T follicular helper cell (primary cell): ENCODE measurements around the gene NUMBL.
"Not testable (repeated sequence)": the region's sequence is repeated elsewhere in the genome, so short reads cannot be mapped to it uniquely, and the experiment has no call there.

Experiments
- DNase-seq: peaks from one replicate; pipeline ENCODE4 v3.0.0-alpha.2; 2020; ENCODE audit warnings: low read depth
- total RNA-seq, 2 experiments: gene quantifications; one replicate each; lab custom pipeline; 2026; lab: John Stamatoyannopoulos, UW

The NUMBL gene
- 5.4 to 8.7 reads per million in 2 experiments for total RNA-seq

DNA sequence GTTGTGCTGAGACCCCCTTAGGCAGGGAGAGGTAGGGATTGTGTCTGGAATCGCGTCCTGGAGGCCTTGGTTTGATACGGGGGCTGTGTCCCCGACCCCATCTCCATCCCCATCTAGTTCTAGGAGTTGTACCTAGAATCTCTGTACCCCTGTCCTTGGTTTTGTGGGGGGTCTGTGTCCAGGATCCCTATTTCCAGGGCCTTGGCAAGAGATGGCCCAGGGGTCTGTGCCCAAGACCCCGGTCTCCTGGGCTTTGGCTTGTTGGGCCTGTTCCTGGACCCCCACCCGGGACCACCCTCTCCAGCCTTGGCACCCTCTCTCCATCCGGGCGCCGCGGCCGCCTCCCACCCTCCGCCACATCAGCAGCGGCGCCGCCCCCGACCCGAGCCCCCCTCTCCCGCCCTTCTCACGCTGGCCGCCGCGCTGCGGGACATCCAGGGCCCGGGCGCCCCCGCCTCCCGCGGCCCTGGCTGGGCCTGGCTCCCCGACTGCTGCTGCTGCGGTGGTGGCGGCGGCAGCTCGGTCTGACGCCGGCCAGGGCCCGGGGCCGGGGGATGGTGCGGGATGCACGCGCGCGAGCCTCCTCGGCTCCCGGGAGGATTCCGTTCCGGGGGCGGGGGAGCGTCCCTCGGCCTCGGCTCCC lies at the start of gene NUMBL:
Gene NUMBL (minus strand): TSS at position 602 of the 643 bp plus-strand sequence. CDS start 168 bp downstream, at position 434.
- DNase-seq, result no peak

DNA sequence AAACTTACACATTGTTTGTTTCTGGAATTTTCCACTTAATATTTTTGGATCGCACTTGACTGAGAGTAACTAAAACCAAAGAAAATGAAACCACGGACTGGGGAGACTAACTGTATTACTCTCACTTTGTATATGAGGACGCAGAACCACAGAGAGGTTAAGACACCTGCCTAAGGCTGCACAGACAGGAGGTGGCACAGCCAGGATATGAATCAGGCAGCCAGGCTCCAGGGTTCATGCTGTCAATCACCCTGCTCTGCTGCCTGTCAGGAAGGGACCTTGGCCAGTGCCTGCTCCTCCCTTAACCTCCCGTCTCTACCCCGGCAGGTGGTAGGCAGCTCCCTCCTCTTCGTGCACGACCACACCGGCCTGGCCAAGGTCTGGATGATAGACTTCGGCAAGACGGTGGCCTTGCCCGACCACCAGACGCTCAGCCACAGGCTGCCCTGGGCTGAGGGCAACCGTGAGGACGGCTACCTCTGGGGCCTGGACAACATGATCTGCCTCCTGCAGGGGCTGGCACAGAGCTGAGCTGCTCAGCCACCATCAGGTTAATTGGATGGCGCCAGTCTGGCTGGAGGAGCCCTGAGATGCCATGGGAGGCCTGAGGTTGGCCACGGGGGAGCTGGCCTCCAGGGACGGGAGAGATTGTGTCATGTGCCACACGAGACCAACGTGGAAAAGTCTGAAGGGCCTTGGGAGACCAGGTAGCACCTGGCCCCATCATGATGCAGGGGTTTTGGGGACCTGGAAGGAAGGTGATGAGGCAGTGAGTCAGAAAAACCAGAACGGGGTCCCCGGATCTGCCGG lies 48.8 kb upstream of the NUMBL start:
- DNase-seq, result no peak

DNA sequence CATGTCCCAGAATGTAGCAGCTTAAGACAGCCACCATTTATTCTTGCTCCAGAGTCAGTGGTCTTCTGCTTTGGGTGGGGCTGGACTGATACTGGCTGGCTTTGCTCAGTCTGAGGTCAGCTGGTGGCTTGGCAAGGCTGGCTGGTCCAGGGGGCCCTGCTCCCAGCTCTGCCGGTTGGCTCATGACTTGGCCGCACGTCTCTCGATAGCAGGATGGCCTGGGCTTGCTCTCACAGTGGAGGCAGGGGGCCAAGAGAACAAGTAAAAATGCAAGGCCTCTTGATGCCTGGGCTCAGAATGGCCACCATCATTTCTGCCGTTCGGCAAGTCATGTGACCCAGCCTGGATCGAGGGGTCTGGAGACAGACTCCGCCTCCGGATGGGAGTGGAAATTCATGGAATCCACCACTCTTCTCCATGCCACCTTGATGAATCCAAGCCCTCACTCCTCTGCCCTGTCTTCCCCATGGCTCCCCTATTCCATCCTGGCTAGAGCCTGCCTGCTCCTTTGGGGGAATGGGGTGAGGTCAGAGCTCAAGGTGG lies 46.7 kb upstream of the NUMBL start:
- no peak for DNase-seq

DNA sequence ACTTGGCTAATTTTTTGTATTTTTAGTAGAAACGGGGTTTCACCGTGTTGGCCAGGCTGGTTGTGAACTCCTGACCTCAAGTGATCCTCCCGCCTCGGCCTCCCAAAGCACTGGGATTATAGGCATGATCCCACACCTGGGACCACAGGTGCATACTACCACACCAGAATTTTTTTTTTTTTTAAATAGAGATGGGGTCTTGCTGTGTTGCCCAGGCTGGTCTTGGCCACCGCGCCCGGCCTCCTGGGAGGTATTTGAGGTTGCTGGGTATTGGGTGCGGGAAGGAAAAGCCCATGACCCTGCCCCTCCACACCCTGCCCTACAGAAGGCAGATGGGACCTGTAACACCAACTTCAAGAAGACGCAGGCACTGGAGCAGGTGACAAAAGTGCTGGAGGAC lies 46.2 kb upstream of the NUMBL start:
- no peak for DNase-seq

DNA sequence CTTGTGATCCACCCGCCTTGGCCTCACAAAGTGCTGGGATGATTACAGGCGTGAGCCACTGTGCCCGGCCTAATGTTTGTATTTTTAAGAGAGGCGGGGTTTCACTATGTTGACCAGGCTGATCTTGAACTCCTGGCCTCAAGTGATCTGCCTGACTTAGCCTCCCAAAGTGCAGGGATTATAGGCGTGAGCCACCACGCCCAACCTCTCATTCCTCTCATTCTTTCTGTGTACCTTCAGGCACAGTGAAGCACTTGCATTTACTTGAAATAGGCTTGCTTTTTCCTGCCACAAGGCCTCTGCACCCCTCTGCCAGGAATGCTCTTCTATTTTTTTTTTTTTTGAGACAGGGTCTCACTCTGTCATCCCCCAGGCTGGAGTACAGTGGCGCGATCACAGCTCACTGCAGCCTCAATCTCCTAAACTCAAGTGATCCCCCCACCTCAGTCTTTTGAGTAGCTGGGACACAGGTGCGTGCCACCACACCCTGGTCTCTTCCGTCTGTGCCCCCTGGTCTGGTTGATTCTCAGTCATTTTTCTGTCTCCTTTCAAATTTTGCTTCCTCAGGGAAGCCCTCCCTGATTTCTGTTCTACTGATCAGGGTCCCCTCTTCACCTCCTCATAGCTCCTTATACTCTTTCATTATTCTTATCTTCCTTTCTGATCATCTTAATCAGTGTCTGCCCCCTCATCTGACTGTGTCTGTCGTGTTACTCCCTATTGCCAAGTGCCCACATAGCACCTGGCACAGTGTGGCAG lies 44.7 kb upstream of the NUMBL start:
- DNase-seq, result no peak

DNA sequence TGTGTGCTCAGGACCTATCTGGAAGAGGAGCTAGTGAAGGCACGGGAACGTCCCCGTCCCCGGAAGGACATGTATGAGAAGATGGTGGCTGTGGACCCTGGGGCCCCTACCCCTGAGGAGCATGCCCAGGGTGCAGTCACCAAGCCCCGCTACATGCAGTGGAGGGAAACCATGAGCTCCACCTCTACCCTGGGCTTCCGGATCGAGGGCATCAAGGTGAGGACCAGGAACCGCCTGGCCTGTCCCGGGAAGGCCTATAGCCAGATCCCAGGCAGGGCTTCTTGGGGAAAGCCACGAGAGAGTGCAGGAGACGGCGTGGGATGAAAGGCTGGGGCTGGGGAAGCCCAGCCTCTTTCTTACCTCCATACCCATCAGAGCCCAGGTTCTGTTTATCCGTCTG lies 42.7 kb upstream of the NUMBL start:
- no peak for DNase-seq

DNA sequence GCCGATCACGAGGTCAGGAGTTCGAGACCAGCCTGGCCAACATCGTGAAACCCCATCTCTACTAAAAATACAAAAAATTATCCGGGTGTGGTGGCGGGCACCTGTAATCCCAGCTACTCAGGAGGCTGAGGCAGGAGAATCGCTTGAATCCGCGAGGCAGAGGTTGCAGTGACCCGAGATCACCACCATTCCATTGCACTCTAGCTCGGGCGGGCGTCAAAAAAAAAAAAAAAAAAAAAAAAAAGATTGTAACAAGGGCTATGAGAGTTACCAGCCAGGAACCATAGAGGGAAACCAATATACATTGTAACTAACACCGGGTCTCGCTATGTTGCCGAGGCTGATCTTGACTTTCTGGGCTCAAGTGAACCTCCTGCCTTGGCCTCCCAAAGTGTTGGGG lies 41.9 kb upstream of the NUMBL start:
- not testable (repeated sequence) for DNase-seq

DNA sequence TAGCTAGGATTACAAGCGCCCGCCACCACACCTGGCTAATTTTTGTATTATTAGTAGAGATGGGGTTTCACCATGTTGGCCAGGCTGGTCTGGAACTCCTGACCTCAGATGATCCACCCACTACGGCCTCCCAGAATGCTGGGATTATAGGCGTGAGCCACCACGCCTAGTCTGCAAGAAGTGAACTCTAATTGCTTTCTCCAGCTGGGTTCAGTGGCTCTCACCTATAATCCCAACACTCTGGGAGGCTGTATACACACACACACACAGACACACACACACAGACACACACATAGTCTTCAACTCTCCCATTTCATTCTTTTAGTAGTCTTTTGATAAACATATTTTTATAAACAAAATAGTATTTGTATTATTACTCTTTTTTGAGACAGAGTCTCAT lies 39.6 kb upstream of the NUMBL start:
- not testable (repeated sequence) for DNase-seq

DNA sequence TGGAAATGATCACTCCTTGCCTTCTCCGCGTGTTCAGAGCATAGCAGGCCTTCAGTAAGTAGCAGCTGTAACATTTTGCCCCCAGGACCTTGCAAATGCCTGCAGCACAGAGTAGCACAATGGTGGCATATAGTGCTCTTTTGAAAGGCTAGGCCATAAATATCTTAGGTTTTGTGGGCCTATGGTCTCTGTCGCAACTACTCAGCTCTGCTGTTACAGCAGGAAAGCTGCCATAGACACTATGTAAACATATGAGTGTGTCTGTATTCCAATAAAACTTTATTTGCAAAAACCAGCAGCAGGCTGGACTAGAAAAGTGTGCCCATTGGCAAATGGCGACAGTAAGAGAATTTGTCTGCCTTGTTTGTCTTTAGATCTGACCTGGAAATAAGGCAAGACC lies 35.8 kb upstream of the NUMBL start:
- DNase-seq, result no peak

DNA sequence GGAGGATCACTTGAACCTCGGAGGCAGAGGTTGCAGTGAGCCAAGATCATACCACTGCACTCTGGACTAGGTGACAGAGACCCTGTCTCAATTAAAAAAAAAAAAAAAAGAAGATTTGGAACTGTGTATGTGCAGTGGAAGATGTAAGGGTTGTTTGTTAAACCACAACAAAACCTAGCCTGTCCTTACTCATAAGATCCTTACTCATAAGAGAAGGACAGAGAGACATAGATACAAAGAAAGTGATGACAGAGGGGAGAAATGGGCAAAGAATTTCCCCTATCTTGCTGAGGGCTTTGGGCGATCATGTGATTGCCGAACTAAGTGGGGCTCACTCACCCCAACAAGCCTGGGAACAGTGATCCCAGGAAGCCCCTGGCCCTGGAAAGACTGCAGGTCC lies 34.4 kb upstream of the NUMBL start:
- DNase-seq, result no peak

DNA sequence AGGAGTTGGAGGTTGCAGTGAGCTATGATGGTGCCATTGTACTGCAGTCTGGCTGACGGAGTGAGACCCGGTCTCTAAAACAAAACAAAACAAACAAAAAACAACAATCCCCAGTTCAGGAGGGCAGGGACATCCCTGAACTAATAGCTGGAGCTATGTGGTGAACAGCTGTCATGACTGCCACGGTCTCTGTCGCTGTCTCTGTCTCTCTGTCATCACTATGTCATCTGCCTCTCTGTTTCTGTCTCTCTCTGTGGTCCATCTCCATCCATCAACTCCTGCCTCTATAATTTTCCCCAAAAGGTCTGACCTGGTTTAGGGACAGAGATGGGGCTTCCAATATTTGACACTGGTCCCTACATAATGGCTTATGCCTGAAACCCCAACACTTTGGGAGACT lies 33.9 kb upstream of the NUMBL start:
- DNase-seq, result no peak

DNA sequence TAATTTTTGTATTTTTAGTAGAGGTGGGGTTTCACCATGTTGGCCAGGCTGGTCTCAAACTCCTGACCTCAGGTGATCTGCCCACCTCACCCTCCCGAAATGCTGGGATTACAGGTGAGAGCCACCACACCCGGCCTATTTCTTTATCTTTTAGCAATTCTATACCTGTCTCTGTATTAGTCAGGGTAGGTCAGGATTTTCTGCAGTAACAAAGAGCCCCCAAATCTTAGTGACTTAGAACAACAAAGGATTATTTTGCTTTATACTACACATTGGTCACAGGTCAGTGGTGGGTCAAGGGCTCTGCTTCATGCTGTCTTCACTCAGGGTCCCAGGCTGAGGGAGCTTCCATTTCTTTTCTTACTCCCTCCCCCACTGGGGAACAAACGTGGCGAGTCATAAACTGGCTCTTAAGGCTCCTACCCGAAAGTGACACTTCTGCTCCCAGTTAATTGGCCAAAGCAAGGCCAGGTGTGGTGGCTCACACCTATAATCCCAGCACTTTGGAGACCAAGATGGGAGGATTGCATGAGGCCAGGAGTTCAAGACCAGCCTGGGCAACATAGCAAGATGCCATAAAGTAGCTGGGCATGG lies 33.3 kb upstream of the NUMBL start:
- DNase-seq, result no peak

DNA sequence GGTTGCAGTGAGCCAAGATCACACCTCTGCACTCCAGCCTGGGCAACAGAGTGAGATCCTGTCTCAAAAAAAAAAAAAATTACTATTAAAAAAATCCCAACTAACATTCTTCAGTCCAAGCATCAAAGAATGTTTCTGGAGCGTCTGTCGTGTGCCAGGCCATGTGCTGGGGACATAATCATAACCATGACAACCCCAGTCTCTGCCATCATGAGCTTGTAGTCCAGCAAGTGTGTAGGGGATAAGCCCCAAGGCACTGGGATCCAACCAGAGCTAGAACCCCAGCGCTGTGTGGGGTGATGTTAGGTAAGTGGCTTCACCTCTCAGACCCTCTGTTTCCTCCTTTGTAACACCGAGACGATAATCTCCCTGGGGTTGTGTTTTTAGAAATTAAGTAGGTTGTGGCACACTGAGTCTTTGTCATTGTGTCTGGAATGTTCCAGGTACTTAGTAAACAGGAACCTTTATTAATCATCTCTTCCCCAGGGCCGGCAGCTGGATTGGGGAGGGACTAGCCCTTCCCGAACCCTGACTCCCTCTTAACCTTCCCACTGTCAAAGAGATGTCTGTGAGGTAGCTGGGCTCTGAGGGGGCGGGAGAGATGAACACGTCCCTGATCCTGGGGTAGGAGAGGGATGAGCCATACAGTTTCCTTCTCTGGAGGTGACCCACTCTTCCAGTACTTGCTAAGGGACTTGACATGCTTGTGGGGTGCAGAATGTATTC lies 31.6 kb upstream of the NUMBL start:
- DNase-seq, result no peak

DNA sequence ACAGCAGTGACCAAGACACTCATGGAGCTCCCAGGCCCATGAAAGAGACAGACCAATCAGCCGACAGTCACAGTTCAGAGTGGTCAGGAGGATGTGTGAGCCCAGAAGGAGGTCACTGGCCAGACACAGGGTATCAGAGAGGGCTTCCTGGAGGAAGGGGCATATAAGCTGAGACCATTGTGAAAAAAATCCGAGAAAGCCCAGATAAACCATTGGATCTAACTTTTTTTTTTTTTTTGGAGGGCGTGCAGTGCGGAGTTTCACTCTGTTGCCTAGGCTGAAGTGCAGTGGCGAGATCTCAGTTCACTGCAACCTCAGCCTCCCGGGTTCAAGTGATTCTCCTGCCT lies 30.7 kb upstream of the NUMBL start:
- DNase-seq, result no peak

DNA sequence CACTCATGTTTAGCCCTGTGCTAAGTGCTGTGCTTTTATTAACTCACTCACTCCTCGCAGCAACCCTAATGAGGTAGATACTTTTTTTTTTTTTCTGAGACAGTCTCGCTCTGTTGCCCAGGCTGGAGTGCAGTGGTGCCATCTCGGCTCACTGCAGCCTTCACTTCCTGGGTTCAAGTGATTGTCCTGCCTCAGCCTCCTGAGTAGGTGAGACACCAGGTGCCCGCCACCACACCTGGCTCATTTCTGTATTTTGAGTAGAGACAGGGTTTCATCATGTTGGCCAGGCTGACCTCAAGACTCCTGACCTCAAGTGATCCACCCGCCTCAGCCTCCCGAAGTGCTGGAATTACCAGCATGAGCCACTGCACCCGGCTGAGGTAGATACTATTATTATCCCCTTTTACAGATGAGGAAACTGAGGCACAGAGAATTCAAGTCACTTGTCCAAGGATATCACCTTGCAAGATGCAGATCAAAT lies 29.0 kb upstream of the NUMBL start:
- DNase-seq, result no peak

DNA sequence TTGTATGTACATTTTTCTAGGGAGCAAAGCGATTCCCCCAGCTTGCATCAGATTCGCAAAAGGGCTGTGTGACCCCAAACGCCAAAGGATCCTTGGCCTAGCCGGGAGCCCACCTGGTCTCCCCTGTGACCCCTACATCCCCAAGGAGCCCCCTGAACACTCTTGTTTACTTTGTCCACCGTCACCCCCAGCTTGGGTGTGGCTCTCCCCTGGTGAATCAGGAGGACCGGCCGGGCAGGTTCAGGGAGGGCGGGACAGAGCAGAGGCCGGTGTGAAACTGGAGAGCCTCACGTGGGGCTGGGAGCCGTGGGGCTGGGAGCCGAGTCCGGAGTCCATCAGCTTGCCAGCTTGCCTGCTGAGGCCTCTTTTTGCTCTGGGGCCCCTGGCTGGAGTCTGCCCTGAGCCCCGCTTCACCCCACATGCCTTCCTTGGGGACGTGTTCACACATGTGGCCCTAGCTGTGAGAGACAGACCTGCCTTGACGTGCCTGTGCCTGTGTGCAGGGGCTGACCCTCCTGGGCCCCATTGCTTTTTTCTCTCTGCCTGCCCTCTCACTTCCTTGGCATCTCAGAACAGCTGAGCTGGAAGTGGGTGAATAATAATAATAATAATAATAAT lies 28.4 kb upstream of the NUMBL start:
- DNase-seq, result no peak

DNA sequence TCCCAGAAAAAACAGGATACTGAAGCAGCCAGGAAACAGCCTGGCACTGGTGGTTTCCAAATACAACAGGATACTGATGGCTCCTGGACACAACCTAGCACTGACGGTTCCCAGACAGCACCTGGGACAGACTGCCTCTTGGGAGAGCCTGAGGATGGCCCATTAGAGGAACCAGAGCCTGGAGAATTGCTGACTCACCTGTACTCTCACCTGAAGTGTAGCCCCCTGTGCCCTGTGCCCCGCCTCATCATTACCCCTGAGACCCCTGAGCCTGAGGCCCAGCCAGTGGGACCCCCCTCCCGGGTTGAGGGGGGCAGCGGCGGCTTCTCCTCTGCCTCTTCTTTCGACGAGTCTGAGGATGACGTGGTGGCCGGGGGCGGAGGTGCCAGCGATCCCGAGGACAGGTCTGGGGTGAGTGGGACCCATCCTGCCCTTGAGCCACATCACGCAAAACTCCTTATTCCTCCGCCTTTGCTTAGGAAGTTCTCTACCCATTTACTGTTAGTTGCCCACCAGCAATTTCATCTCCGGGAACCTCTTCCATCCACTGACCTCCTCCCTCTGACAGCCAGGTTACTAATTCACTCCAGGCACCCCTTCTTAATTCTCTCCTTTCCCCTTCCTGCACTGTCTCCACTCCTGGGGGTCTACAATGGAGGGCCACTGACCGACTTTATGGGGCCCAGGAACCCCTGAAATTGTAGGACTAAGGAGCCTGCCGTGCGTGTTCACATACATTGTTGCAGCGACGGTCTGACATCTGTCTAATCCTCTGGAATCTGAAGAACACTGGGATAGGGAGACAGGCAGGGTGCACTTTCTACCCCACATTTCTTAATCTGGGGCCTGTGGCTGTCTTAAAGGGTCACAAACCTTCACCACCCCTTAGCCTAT lies 27.7 kb upstream of the NUMBL start:
- DNase-seq, result no peak

DNA sequence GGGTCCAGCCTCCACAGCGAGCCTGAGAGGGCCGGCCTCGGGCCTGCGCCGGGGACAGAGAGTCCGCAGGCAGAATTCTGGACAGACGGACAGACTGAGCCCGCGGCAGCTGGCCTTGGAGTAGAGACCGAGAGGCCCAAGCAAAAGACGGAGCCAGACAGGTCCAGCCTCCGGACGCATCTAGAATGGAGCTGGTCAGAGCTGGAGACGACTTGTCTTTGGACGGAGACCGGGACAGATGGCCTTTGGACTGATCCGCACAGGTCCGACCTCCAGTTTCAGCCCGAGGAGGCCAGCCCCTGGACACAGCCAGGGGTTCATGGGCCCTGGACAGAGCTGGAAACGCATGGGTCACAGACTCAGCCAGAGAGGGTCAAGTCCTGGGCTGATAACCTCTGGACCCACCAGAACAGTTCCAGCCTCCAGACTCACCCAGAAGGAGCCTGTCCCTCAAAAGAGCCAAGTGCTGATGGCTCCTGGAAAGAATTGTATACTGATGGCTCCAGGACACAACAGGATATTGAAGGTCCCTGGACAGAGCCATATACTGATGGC lies 27.0 kb upstream of the NUMBL start:
- DNase-seq, result no peak

DNA sequence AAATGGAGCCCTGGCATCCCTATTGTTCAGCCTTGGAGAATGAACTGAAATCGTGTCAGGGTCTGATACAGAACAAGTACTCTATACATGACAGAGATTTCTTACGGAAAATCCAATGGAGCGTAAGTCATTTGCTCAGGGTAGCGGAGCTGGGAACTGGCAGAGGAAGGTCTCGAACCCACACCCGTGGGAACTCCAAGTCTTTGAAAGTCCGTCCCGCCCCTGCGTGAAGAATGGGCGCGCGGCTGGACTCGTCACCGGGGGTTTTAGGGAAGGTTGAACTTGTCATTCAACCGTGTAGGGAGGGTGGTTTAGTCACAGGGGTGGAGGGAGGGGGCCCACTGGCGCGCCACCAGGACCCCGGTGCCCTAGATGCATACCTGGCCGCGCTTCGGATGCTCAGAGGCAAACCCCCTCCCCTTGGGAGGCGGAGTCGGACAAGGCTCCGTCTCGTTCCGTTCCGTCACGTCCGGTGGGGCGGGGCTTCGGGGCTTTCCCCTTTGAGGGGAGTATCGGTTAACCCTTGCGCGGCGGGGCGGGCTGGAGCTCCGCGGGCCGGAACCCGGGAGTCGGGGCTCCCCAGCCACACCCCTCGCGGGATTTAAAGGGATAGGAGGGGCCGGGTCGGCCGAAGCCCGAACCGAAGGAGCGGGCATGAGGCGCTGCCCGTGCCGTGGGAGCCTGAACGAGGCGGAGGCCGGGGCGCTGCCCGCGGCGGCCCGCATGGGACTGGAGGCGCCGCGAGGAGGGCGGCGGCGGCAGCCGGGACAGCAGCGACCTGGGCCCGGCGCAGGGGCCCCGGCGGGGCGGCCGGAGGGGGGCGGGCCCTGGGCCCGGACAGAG lies 26.3 kb upstream of the NUMBL start, which contains the start of the genes COQ8B and ITPKC:
Gene COQ8B (minus strand): TSS at position 405 of the 843 bp plus-strand sequence. CDS start 2,254 bp downstream, outside the sequence.
Gene ITPKC (plus strand): TSS at position 631 of the 843 bp plus-strand sequence. CDS start 24 bp downstream, at position 655.
- DNase-seq, result peak; percentile 100
